HepG2 (cell line): ENCODE data around the gene TAPBP. TPM values are rescaled to one million over a fixed set of nuclear protein-coding genes. Genes with fewer than 3 reads are reported as not detected.

Experiments used
- FOXM1 ChIP-seq: sonication (generic); formaldehyde crosslinking; IDR thresholded peaks from 2 replicates; pipeline ENCODE4 v1.5.0; 2020; ENCODE audit warnings: missing genetic modification reagents
- GZF1 ChIP-seq: sonication (generic); formaldehyde crosslinking; IDR thresholded peaks from 2 replicates; pipeline ENCODE4 v1.5.1; 2020; ENCODE audit warnings: mild to moderate bottlenecking, missing genetic modification reagents
- HNRNPK ChIP-seq: fragments of 200-400 bp; formaldehyde crosslinking; IDR thresholded peaks from 2 replicates; pipeline ENCODE4 v1.6.1; 2018; ENCODE audit warnings: low read length, low read depth, moderate library complexity, mild to moderate bottlenecking; ENCODE audit not compliant: poor library complexity, severe bottlenecking
- HNRNPLL ChIP-seq: fragments of 200-400 bp; formaldehyde crosslinking; IDR thresholded peaks from 2 replicates; pipeline ENCODE4 v1.6.1; 2017; ENCODE audit warnings: mild to moderate bottlenecking, low read depth, low read length; ENCODE audit not compliant: poor library complexity, severe bottlenecking
- MNT ChIP-seq: fragments of 450-650 bp; IDR thresholded peaks from 2 replicates; pipeline ENCODE4 v1.6.1; 2016
- NONO ChIP-seq, 2 experiments: fragments of 450-650 bp in 1 of 2; sonication (generic) in 1 of 2; formaldehyde crosslinking in 1 of 2; IDR thresholded peaks in 1 of 2; conservative IDR thresholded peaks in 1 of 2; 2 replicates each; pipeline versions ENCODE4 v1.6.1 to v1.8.0; 2017 to 2022; ENCODE audit warnings: mild to moderate bottlenecking in 1 of 2, missing genetic modification reagents in 1 of 2, moderate library complexity in 1 of 2
- PHB2 ChIP-seq: fragments of 450-650 bp; IDR thresholded peaks from 2 replicates; pipeline ENCODE4 v1.6.1; 2018; ENCODE audit not compliant: partially characterized antibody
- PLRG1 ChIP-seq: fragments of 450-650 bp; conservative IDR thresholded peaks from 2 replicates; pipeline ENCODE4 v1.6.1; 2016
- THAP11 ChIP-seq: IDR thresholded peaks from 2 replicates; pipeline ENCODE4 v1.6.1; 2016; ENCODE audit warnings: missing biosample characterization, missing genetic modification reagents
- TSC22D2 ChIP-seq: sonication (generic); formaldehyde crosslinking; IDR thresholded peaks from 2 replicates; pipeline ENCODE4 v1.5.1; 2020; ENCODE audit warnings: missing genetic modification reagents, mild to moderate bottlenecking, borderline replicate concordance
- YY1 ChIP-seq: IDR thresholded peaks from 2 replicates; pipeline ENCODE4 v1.6.1; 2011; ENCODE audit warnings: low read length, low read depth, moderate library complexity, mild to moderate bottlenecking; ENCODE audit not compliant: insufficient read depth, insufficient replicate concordance
- ZBTB33 ChIP-seq: sonication (generic); formaldehyde crosslinking; IDR thresholded peaks from 2 replicates; pipeline ENCODE4 v1.4.0; 2020; ENCODE audit warnings: missing genetic modification reagents
- ZNF280D ChIP-seq: sonication (generic); formaldehyde crosslinking; IDR thresholded peaks from 2 replicates; pipeline ENCODE4 v1.5.1; 2020; ENCODE audit warnings: mild to moderate bottlenecking, missing genetic modification reagents
- ZNF512 ChIP-seq: sonication (generic); formaldehyde crosslinking; IDR thresholded peaks from 2 replicates; pipeline ENCODE4 v1.4.0; 2020; ENCODE audit warnings: mild to moderate bottlenecking, missing genetic modification reagents
- ZNF790 ChIP-seq: sonication (generic); formaldehyde crosslinking; IDR thresholded peaks from 2 replicates; pipeline ENCODE4 v1.8.0; 2022; ENCODE audit warnings: missing genetic modification reagents, mild to moderate bottlenecking, borderline replicate concordance
- polyA plus RNA-seq, 8 experiments: library from polyadenylated mRNA; depleted of rRNA in 3 of 8; stranded (reverse) in 7 of 8; unstranded in 1 of 8; fragments of >200 nt; fragmentation: Illumina TruSeq in 4 of 8; extraction: Trizol in 4 of 8; gene quantifications; 2 replicates each; pipeline versions ENCODE4 v1.2.1 to v1.2.3, GENCODE V29; 2011 to 2016; ENCODE audit warnings: low read depth in 4 of 8, missing spikeins in 1 of 8, mixed read lengths in 1 of 8; ENCODE audit not compliant: insufficient read depth in 1 of 8
- total RNA-seq, 5 experiments: library from RNA; depleted of rRNA; stranded (reverse); fragments of >200 nt; fragmentation: Illumina TruSeq; extraction: Trizol; gene quantifications; 2 replicates each; pipeline ENCODE4 v1.2.3, GENCODE V29; 2016; ENCODE audit warnings: low read depth in 1 of 5

Gene TAPBP
- total and polyA plus RNA-seq, 2 of the 13 experiments (the other 11 are each of a cell fraction or from before 2014, with no cell fraction given): 27.4 to 32.3 TPM

- peak; percentile 40; the same call in 1 of the 2 replicates for TF ChIP-seq TSC22D2 (CRISPR knock-in tag)
- peak; percentile 99 for TF ChIP-seq YY1
- TF ChIP-seq NONO (IDR thresholded peaks at IDR 0.05): no peak
- peak; percentile 81 for TF ChIP-seq NONO (CRISPR knock-in tag; conservative IDR thresholded peaks at IDR 0.05)
- no peak for TF ChIP-seq HNRNPLL
- no peak for TF ChIP-seq ZNF790 (CRISPR knock-in tag)
- no peak for TF ChIP-seq HNRNPK
- TF ChIP-seq ZBTB33 (CRISPR knock-in tag): no peak
- no peak for TF ChIP-seq PHB2
- TF ChIP-seq GZF1 (CRISPR knock-in tag): no peak
- TF ChIP-seq ZNF280D: no peak
- TF ChIP-seq PLRG1: no peak
- peak; percentile 98 for TF ChIP-seq THAP11 (CRISPR knock-in tag)
- TF ChIP-seq MNT: peak; percentile 77
- no peak for TF ChIP-seq FOXM1 (CRISPR knock-in tag)
- TF ChIP-seq ZNF512 (CRISPR knock-in tag): no peak
Measured at GRCh38 chr6:33288921-33289783, 24.7 kb downstream of the TAPBP start, which contains the start of the genes PFDN6 and WDR46 (continued).
